GM12872 (cell line): ENCODE data around the gene NEU3.

Experiments
- CTCF ChIP-seq: IDR thresholded peaks from 3 replicates; pipeline ENCODE4 v1.5.1; 2011; ENCODE audit warnings: low read depth, mild to moderate bottlenecking, low read length, moderate library complexity; ENCODE audit not compliant: insufficient read depth

Gene NEU3

GRCh38 chr11:74951226-74951625 is 37.5 kb upstream of the NEU3 start:
- no peak for TF ChIP-seq CTCF

GRCh38 chr11:74952752-74953151 is 36.0 kb upstream of the NEU3 start:
- TF ChIP-seq CTCF = no peak

- TF ChIP-seq CTCF = no peak
These were observed 35.3 kb upstream of the NEU3 start for GRCh38 chr11:74953451-74953850.

GRCh38 chr11:74954199-74954598 is 34.5 kb upstream of the NEU3 start:
- TF ChIP-seq CTCF = no peak

GRCh38 chr11:74956397-74957015 is 32.2 kb upstream of the NEU3 start:
- TF ChIP-seq CTCF = no peak

- TF ChIP-seq CTCF = no peak
These were observed 30.6 kb upstream of the NEU3 start for GRCh38 chr11:74957937-74958629.

GRCh38 chr11:74966651-74967050 is 22.1 kb upstream of the NEU3 start:
- TF ChIP-seq CTCF = no peak
